HG03280 (cell line): ENCODE measurements around the gene TMEM204.
"Not testable (repeated sequence)": the region's sequence is repeated elsewhere in the genome, so short reads cannot be mapped to it uniquely, and the experiment has no call there.

Experiments
- ATAC-seq: cut with Tn5 transposase; IDR thresholded peaks from one replicate; pipeline ENCODE4 v1.9.1; 2021; ENCODE audit warnings: mild to moderate bottlenecking, moderate library complexity; ENCODE audit not compliant: unreplicated experiment

TMEM204 gene

GRCh38 chr16:1581804-1582203 lies 48.3 kb downstream of the TMEM204 start:
- ATAC-seq: no peak

DNA sequence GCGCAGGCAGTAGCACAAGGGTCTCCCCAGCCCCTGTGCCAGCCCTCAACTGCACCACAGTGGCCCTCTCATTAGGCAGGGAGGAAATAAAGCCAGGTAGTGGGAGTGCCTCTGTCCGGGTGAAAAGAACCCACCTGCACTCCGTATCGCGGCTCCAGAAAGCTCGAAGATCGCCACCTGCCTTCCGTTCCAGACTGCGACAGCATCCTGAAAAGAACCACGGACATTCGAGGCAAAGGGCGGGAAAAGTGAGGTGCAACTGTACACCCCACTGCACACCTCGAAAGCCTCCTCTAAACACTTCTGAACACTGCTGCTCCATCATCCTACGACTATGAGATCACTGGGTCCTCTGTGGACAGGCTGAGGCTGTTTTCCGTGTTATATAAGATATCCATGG lies 49.7 kb downstream of the TMEM204 start:
- ATAC-seq: no peak

DNA sequence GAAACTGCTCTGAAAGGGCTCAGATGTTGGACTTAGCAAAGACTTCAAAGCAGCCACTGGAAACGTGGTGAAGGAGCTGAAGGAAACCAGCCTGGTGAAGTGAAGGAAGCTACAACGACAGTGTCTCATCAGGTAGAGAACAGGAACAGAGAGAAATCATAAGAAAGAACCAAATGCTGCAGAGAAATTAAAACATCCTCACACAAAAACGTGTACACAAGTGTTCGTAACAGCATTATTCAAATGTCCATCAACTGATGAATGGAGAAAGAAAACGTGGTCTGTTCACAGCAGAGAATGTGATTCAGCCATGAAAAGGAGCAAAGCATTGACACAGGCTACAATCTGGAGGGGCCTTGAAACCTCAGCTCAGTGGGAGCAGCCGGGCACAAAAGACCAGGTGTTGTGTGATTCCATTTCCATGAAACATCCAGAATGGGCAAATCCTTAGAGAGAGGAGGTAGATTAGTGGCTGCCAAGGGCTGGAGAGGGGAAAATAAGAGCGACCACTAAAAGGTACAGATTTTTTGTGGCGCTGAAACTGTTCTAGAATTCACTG lies 51.5 kb downstream of the TMEM204 start:
- no peak for ATAC-seq

DNA sequence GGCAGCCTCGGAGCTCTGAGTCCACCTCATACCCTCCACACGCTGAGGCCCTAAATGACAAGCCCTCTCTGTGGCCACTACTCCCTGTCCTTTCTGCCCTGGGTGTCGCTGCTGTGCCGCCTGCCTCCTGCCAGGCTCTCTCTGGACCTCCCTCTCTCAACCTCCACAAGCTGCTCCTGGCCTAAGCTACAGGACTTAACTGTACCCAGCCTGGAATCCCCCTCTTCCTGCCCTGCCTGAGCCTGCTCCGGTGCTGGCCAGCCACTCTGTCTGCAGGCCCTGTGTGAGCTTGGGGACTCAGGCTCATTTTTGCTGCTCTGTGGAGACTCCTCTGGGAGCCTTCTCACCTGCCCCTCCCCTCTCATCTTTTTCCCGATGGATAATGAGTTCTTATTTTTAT lies 56.9 kb downstream of the TMEM204 start:
- no peak for ATAC-seq

GRCh38 chr16:1590930-1591705 lies 57.7 kb downstream of the TMEM204 start:
- ATAC-seq: no peak

DNA sequence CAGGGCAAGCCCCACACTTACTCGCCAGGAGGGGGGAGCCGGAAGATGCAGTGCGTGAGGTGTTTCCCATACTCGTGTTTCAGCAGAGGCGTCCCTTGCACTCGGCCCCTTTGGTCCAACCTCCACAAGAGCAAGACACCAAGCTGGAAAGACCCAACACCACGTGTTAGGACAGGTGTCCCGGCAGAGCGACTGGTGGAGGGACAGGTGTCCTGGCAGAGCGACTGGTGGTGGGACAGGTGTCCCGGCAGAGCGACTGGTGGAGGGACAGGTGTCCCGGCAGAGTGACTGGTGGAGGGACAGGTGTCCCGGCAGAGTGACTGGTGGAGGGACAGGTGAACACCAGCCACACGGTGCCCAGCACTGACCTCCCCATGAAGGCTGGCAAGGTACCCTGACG lies 59.0 kb downstream of the TMEM204 start:
- ATAC-seq: no peak

DNA sequence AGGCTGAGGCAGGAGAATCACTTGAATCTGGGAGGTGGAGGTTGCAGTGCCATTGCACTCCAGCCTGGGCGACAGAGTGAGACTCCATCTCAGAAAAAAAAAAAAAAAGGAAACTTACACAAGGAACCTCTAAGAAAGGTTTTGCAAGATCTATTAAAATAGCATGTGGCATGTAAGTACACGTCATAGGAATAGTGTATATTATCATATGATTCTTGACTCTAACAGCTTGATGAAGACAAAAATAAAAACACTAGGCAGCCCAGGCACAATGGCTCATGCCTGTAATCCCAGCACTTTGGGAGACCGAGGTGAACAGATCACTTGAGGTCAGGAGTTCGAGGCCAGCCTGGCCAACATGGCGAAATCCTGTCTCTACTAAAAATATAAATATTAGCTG lies 62.0 kb downstream of the TMEM204 start:
- ATAC-seq: not testable (repeated sequence)

- ATAC-seq: no peak
Observed at GRCh38 chr16:1596516-1596915, 63.0 kb downstream of the TMEM204 start.

DNA sequence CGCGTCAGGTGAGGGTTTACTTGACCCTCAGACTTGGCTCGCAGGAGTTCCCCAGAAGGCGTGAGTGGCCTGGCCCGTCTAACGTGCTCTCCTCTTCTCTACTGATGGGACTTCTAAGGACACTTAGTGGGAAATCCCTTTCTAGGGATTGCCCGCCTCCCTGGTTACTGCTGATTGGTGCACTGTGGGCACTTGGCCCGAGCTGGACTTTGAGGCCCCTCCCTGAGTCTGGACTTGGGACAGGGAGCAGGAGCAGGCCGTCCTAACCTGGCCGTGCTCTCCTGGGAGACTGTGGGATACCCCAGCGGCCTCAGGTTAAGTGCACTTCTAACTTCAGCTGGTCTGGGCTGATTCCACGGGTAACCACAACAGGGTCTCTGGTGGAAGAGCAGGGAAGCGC lies 63.7 kb downstream of the TMEM204 start:
- no peak for ATAC-seq

GRCh38 chr16:1601031-1601430 lies 67.6 kb downstream of the TMEM204 start:
- ATAC-seq: no peak

GRCh38 chr16:1601489-1601888 lies 68.0 kb downstream of the TMEM204 start:
- no peak for ATAC-seq

- ATAC-seq: no peak
Observed at GRCh38 chr16:1602285-1602684, 68.8 kb downstream of the TMEM204 start.
